ENCODE data around the gene EIF5AL1. TPM values are rescaled to one million over a fixed set of nuclear protein-coding genes. Genes with fewer than 3 reads are reported as not detected.
"Not testable (repeated sequence)": the region's sequence is repeated elsewhere in the genome, so short reads cannot be mapped to it uniquely, and the experiment has no call there.

Gene EIF5AL1
- total RNA-seq, 1 donor from 2014 or later = 0.26 TPM

DNA sequence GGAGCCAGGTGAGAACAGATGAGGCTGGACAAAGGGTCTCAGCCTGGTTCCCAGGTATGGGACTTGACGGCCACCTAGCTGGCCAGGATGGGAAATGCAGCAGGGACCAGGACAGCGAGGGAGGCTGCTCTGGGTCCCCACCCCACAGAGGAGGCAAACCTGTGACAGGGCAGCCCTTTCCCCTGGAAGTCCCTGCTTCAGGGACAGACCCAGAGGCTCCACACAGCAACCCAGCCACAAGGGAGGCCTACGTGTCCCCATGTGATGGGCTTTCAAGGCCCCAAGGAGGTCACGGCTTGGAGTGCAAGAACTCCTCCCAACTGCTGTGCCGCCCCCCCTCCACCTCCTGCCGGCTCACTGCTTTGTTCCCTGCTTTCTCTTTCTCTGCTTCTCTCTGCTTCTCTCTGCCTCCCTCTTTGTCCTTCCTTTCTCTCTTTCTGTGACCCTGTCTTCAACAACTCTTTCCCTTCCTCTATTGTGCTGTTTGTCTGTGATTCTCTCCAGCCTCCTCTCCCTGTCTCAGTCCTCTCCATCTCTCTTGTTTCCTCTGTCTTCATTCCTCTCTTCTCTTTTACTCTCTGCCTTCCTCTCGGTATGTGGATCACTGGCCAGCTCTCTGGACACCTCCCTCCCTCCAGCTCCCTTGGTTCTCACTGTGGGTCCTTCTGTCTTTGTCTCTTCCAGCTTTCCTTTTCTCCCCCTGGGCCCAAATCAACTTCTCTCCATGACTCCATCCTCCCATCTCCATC is 9.6 kb upstream of the EIF5AL1 start:
- peak; percentile 57 for TF ChIP-seq CTCF (IDR thresholded peaks at IDR 0.05; ENCODE audit: insufficient read depth, low read length, severe bottlenecking)
- DNase-seq (ENCODE audit: low read depth) (peak; percentile 10), FAIRE-seq (no peak)
- no peak overlapping the region for H3K4me3 ChIP-seq (ENCODE audit: low read depth, low read length)
- no peaks in the 10 kb centered on the region for H3K36me3 ChIP-seq (ENCODE audit: control insufficient read depth, insufficient read depth, low read length)
- H3K27me3 ChIP-seq (ENCODE audit: control insufficient read depth, insufficient read depth, low read length) = peaks cover 14% of the 10 kb centered on the region

DNA sequence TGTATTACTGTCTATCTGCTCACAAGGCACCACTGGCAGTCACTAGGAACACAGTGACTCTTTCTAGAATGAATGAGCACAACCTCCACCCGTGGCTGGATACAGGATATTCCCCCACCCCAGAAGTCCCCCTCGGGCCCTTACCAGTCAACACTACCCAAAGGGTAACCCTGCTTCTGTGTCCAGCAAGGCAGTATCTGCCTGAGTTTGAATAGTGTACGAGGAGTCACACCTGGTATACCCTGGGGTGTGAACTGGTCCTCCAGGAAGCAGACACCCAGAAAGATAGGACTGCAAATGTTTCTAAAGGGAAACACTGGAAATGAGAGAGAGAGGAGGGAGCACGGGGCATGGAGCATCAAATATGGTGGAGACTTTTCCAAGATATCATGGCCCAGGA is 8.5 kb upstream of the EIF5AL1 start:
- DNase-seq (ENCODE audit: low read depth); H3K36me3 ChIP-seq (ENCODE audit: control insufficient read depth, insufficient read depth, low read length); H3K4me3 ChIP-seq (ENCODE audit: low read depth, low read length); FAIRE-seq: not testable (repeated sequence)
- peaks cover 14% of the 10 kb centered on the region for H3K27me3 ChIP-seq (ENCODE audit: control insufficient read depth, insufficient read depth, low read length)

DNA sequence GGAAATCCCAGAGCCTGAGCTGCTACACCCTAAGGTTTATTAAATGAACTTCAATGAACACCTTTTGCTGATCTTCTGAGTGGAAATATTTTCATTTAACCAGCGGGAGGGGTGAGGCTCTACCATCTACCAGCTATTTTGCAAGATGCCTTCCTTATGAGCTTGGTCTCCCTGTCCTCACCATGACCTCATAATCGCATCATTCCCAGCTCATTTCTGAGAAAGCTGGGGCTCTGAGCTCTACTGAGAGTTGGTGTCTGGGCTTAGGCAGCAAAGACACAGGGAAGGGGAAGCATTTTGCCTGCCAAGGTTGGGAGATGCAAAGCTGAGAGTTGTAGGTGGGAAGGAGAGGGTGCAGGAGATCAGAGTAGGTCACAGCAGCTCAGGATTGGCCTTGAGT is 7.8 kb upstream of the EIF5AL1 start:
- not testable (repeated sequence) for H3K4me3 ChIP-seq (ENCODE audit: low read depth, low read length); H3K36me3 ChIP-seq (ENCODE audit: control insufficient read depth, insufficient read depth, low read length); DNase-seq (ENCODE audit: low read depth); FAIRE-seq
- peaks cover 11% of the 10 kb centered on the region for H3K27me3 ChIP-seq (ENCODE audit: control insufficient read depth, insufficient read depth, low read length)

DNA sequence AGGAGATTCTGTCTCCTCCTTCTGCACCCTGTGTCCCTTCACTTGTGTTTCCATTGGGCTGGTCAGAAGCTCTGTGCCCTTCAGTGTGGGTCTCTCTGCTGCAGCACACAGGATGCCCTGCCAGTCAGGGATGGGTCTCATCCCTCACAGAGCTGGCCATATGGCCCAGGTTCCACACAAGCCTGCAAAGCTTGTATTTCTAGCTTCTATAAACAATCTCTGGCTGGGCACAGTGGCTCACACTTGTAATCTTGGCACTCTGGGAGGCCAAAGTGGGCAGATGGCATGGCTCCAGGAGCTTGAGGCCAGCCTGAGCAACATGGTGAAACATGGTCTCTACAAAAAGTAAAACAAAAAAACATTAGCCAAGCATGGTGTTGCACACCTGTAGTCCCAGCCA is 7.0 kb upstream of the EIF5AL1 start:
- FAIRE-seq; H3K4me3 ChIP-seq (ENCODE audit: low read depth, low read length); DNase-seq (ENCODE audit: low read depth); H3K36me3 ChIP-seq (ENCODE audit: control insufficient read depth, insufficient read depth, low read length): not testable (repeated sequence)
- H3K27me3 ChIP-seq (ENCODE audit: control insufficient read depth, insufficient read depth, low read length) = peaks cover 11% of the 10 kb centered on the region

DNA sequence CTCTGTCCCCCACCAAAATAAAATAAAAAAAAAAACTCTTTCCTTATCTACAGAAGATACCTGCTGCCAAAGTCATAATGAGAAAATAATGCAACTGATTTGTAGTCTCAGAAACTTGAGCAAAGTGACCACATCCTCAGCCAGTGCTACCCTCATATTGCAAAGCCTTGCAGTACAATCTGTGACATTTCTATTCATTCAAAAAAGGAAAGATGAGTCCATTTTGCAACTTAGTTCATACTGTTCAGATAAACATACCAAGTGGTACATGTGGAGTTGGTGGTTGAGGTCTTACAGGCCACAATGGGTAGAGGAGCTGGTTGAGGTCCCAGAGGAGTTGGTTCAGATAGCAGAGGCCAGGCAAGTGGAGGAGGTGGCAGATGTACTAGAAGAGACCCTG is 6.5 kb upstream of the EIF5AL1 start:
- H3K36me3 ChIP-seq (ENCODE audit: control insufficient read depth, insufficient read depth, low read length) = no peaks in the 10 kb centered on the region
- no peak overlapping the region for H3K4me3 ChIP-seq (ENCODE audit: low read depth, low read length)
- FAIRE-seq = no peak
- DNase-seq (ENCODE audit: low read depth) = no peak
- peaks cover 11% of the 10 kb centered on the region for H3K27me3 ChIP-seq (ENCODE audit: control insufficient read depth, insufficient read depth, low read length)
- TF ChIP-seq CTCF (IDR thresholded peaks at IDR 0.05; ENCODE audit: insufficient read depth, low read length, severe bottlenecking) = no peak

- FAIRE-seq (no peak), DNase-seq (ENCODE audit: low read depth) (no peak)
- Histone ChIP-seq H3K27me3 (ENCODE audit: control insufficient read depth, insufficient read depth, low read length) (peaks cover 11% of the 10 kb centered on the region), H3K36me3 (ENCODE audit: control insufficient read depth, insufficient read depth, low read length) (no peaks in the 10 kb centered on the region), H3K4me3 (ENCODE audit: low read depth, low read length) (no peak overlapping the region)
- no peak for TF ChIP-seq CTCF (IDR thresholded peaks at IDR 0.05; ENCODE audit: insufficient read depth, low read length, severe bottlenecking)
These were observed 4.7 kb upstream of the EIF5AL1 start for GRCh38 chr10:79507440-79508167.

DNA sequence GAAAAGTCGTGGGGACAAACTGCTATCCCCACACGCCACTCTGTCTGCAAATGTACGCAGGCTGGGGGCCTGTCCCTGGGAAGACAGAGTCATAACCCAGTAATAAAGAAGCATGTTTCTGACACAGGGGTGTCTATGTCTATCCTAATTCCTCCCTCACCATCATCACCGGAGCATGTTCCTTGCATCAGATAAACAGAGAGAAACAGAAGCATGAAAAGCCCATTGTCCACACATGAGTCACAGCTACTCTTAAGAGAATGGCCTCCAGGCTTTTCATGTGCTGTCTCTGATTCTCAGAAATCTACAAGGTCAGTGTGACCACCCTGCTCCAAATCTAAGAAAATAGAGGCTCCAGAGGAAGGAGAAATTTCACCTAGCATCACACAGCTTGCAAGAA is 4.1 kb upstream of the EIF5AL1 start:
- H3K36me3 ChIP-seq (ENCODE audit: control insufficient read depth, insufficient read depth, low read length); H3K4me3 ChIP-seq (ENCODE audit: low read depth, low read length); FAIRE-seq; DNase-seq (ENCODE audit: low read depth): not testable (repeated sequence)
- H3K27me3 ChIP-seq (ENCODE audit: control insufficient read depth, insufficient read depth, low read length) = peaks cover 11% of the 10 kb centered on the region

GRCh38 chr10:79509306-79509933 is 2.9 kb upstream of the EIF5AL1 start:
- not testable (repeated sequence) for FAIRE-seq; H3K36me3 ChIP-seq (ENCODE audit: control insufficient read depth, insufficient read depth, low read length); DNase-seq (ENCODE audit: low read depth); H3K4me3 ChIP-seq (ENCODE audit: low read depth, low read length); H3K27me3 ChIP-seq (ENCODE audit: control insufficient read depth, insufficient read depth, low read length)

DNA sequence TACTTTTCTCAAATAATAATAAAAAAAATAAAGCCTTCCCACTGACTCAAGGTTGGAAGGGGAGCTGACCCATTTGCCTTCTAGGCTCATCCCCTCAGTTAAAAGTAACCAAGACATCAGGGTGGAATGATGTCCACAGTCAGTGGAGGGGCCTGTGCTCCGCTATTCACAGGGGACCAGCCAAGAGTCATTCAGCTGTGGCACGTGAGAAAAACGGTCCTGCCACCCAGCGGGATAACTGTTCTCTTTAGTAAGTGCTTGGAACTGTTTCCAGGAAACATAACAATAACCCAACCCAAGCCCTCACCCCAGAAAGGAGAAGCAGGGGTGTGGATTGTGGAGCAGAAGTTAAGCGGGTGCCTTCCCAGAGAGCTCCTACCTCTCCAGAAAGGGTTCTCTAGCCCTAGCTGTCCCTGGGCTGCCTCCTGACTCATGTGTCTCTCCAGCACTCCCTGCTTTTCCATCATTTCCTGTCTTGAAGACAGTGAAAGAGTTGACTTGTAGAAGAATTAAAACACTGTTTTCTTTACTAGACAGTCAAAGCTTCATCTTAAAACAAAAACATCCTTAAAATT is 2.3 kb upstream of the EIF5AL1 start:
- FAIRE-seq; DNase-seq (ENCODE audit: low read depth); H3K36me3 ChIP-seq (ENCODE audit: control insufficient read depth, insufficient read depth, low read length): not testable (repeated sequence)

GRCh38 chr10:79516532-79517205 is 4.3 kb downstream of the EIF5AL1 start:
- not testable (repeated sequence) for H3K27me3 ChIP-seq (ENCODE audit: control insufficient read depth, insufficient read depth, low read length); H3K36me3 ChIP-seq (ENCODE audit: control insufficient read depth, insufficient read depth, low read length); DNase-seq (ENCODE audit: low read depth); H3K4me3 ChIP-seq (ENCODE audit: low read depth, low read length)
- peak; percentile 88 for FAIRE-seq

More for the DNA sequence above, 2.3 kb upstream of the EIF5AL1 start:
- not testable (repeated sequence) for H3K27me3 ChIP-seq (ENCODE audit: control insufficient read depth, insufficient read depth, low read length); H3K4me3 ChIP-seq (ENCODE audit: low read depth, low read length)
